HepG2 (cell line): ENCODE results near the gene AMOTL1. TPM values are rescaled to one million over a fixed set of nuclear protein-coding genes. Genes with fewer than 3 reads are reported as not detected.

Experiments
- ATAC-seq: fragments of 200-7000 bp; cut with Tn5 transposase; 3 replicates; pipeline ENCODE4 v1.9.1; 2020; ENCODE audit warnings: mild to moderate bottlenecking, moderate library complexity
- BruUV-seq: library from RNA; stranded (reverse); fragments of 400-500 nt; replicated peaks from 2 replicates; lab custom pipeline; 2021; lab: Mats Ljungman, UMichigan
- CTCF ChIA-PET: fragments of 300-600 bp; formaldehyde crosslinking; extraction: SDS; loops from one replicate; lab custom pipeline; 2021; ENCODE audit warnings: low total read pairs, inconsistent platforms, low intra/inter-chr PET ratio; lab: Yijun Ruan, JAX
- POLR2A ChIA-PET: fragments of 350-600 bp; sonication (Branson Sonifier 250); formaldehyde crosslinking; loops from one replicate; lab custom pipeline; 2020; ENCODE audit warnings: antibody characterized with exemption, inconsistent platforms; lab: Yijun Ruan, JAX
- DNase-seq: peaks from one replicate; pipeline ENCODE4 v3.0.0-alpha.2; 2015; ENCODE audit warnings: low spot score
- FAIRE-seq: peaks from 3 replicates; lab custom pipeline; 2011; peaks lifted over from hg19 to GRCh38; lab: Jason Lieb, UNC
- H2AFZ ChIP-seq: one replicate; pipeline ENCODE4 v1.6.1; 2011; ENCODE audit warnings: low read length, inconsistent platforms
- H3K27ac ChIP-seq: fragments of 300-600 bp; 3 replicates; pipeline ENCODE4 v1.8.0; 2011; ENCODE audit warnings: mixed run types, mild to moderate bottlenecking, mixed read lengths, low read length, inconsistent platforms; ENCODE audit not compliant: insufficient read depth; ENCODE audit errors: extremely low read length
- H3K27me3 ChIP-seq, 2 experiments: fragments of 200-600 bp in 1 of 2; 2 replicates in 1 of 2; 3 replicates in 1 of 2; pipeline versions ENCODE4 v1.6.0 to v1.8.0; 2011; ENCODE audit warnings: low read length in 2 of 2, mild to moderate bottlenecking in 2 of 2, moderate library complexity in 2 of 2, inconsistent platforms in 1 of 2; ENCODE audit not compliant: insufficient read depth in 2 of 2, control insufficient read depth in 1 of 2
- H3K36me3 ChIP-seq, 2 experiments: fragments of 200-600 bp in 1 of 2; replicated peaks in 1 of 2; 2 replicates in 1 of 2; 3 replicates in 1 of 2; pipeline versions ENCODE4 v1.5.1 to v1.8.0; 2011; ENCODE audit warnings: low read length in 2 of 2, inconsistent platforms in 1 of 2; ENCODE audit not compliant: insufficient read depth in 2 of 2, control insufficient read depth in 1 of 2
- H3K4me1 ChIP-seq: 2 replicates; pipeline ENCODE4 v1.5.1; 2012; ENCODE audit warnings: low read length, inconsistent platforms; ENCODE audit not compliant: insufficient read depth
- H3K4me2 ChIP-seq: 2 replicates; pipeline ENCODE4 v1.6.0; 2011; ENCODE audit warnings: low read depth, low read length, inconsistent platforms
- H3K4me3 ChIP-seq, 3 experiments: fragments of 200-600 bp in 1 of 3; sonication (generic), shearing (Covaris generic) in 1 of 3; replicated peaks in 1 of 3; 2 replicates each; pipeline ENCODE4 v1.5.1; 2011 to 2016; ENCODE audit warnings: low read length in 3 of 3, inconsistent platforms in 2 of 3, low read depth in 2 of 3, mild to moderate bottlenecking in 2 of 3, control low read depth in 1 of 3, mixed read lengths in 1 of 3; ENCODE audit not compliant: insufficient read depth in 1 of 3
- H3K79me2 ChIP-seq: one replicate; pipeline ENCODE4 v1.6.1; 2011; ENCODE audit warnings: low read length, inconsistent platforms; ENCODE audit not compliant: insufficient read depth
- H3K9ac ChIP-seq: 2 replicates; pipeline ENCODE4 v1.6.0; 2011; ENCODE audit warnings: mild to moderate bottlenecking, low read depth, low read length, inconsistent platforms; ENCODE audit not compliant: insufficient read depth
- H3K9me3 ChIP-seq: 2 replicates; pipeline ENCODE4 v1.5.1; 2012; ENCODE audit warnings: mild to moderate bottlenecking, low read length
- H4K20me1 ChIP-seq: 2 replicates; pipeline ENCODE4 v1.6.0; 2011; ENCODE audit warnings: inconsistent platforms, mild to moderate bottlenecking, low read length, moderate library complexity; ENCODE audit not compliant: insufficient read depth
- AHDC1 ChIP-seq: sonication (generic); formaldehyde crosslinking; IDR thresholded peaks from 2 replicates; pipeline ENCODE4 v1.5.1; 2020; ENCODE audit warnings: mild to moderate bottlenecking, missing genetic modification reagents, borderline replicate concordance
- CENPBD1 ChIP-seq: sonication (generic); formaldehyde crosslinking; IDR thresholded peaks from 2 replicates; pipeline ENCODE4 v1.8.0; 2022; ENCODE audit warnings: missing genetic modification reagents, low read depth, mild to moderate bottlenecking, borderline replicate concordance
- DZIP1 ChIP-seq: sonication (generic); formaldehyde crosslinking; IDR thresholded peaks from 2 replicates; pipeline ENCODE4 v1.5.0; 2020; ENCODE audit warnings: mild to moderate bottlenecking, missing genetic modification reagents
- MAFG ChIP-seq: sonication (generic); formaldehyde crosslinking; IDR thresholded peaks from 2 replicates; pipeline ENCODE4 v1.5.1; 2020; ENCODE audit warnings: mild to moderate bottlenecking, missing genetic modification reagents
- MED8 ChIP-seq: sonication (generic); formaldehyde crosslinking; IDR thresholded peaks from 2 replicates; pipeline ENCODE4 v1.8.1; 2023; ENCODE audit warnings: mild to moderate bottlenecking, missing genetic modification reagents; ENCODE audit not compliant: insufficient replicate concordance
- SMYD3 ChIP-seq: sonication (generic); formaldehyde crosslinking; IDR thresholded peaks from 2 replicates; pipeline ENCODE4 v1.8.1; 2023; ENCODE audit warnings: mild to moderate bottlenecking, missing genetic modification reagents
- TFDP1 ChIP-seq: IDR thresholded peaks from 2 replicates; pipeline ENCODE4 v1.6.1; 2016; ENCODE audit warnings: missing compliant biosample characterization, missing genetic modification reagents, borderline replicate concordance
- ZKSCAN5 ChIP-seq: sonication (generic); formaldehyde crosslinking; IDR thresholded peaks from 2 replicates; pipeline ENCODE4 v1.5.1; 2020; ENCODE audit warnings: mild to moderate bottlenecking, missing genetic modification reagents
- ZNF180 ChIP-seq: sonication (generic); formaldehyde crosslinking; IDR thresholded peaks from 2 replicates; pipeline ENCODE4 v1.4.0; 2020; ENCODE audit warnings: low read depth, missing genetic modification reagents, borderline replicate concordance
- ZNF326 ChIP-seq: sonication (generic); formaldehyde crosslinking; IDR thresholded peaks from 2 replicates; pipeline ENCODE4 v1.4.0; 2020; ENCODE audit warnings: missing genetic modification reagents, borderline replicate concordance
- ZNF383 ChIP-seq: sonication (generic); formaldehyde crosslinking; IDR thresholded peaks from 2 replicates; pipeline ENCODE4 v1.4.0; 2020; ENCODE audit warnings: missing genetic modification reagents, mild to moderate bottlenecking, borderline replicate concordance
- ZNF772 ChIP-seq: sonication (generic); formaldehyde crosslinking; IDR thresholded peaks from 2 replicates; pipeline ENCODE4 v1.5.0; 2020; ENCODE audit warnings: mild to moderate bottlenecking, missing genetic modification reagents
- ZNF839 ChIP-seq: sonication (generic); formaldehyde crosslinking; IDR thresholded peaks from 2 replicates; pipeline ENCODE4 v1.4.0; 2020; ENCODE audit warnings: missing genetic modification reagents, mild to moderate bottlenecking, borderline replicate concordance
- WGBS: methylation state at CpG from one replicate; pipeline ENCODE4 v1.1.6; 2017; ENCODE audit warnings: low lambda C conversion rate; 5-methylcytosine and 5-hydroxymethylcytosine counted together
- in situ Hi-C: cut with HindIII; loops from 2 replicates; pipeline ENCODE4 v1.10.0; 2017; ENCODE audit warnings: low pct_unique_long_range_greater_than_20kb; ENCODE audit not compliant: extremely low pct_ligation_motif_present
- intact Hi-C: fragments of 100-400 bp; cut with micrococcal nuclease; formaldehyde crosslinking; loops from one replicate; pipeline ENCODE4 v1.10.0; 2022; ENCODE audit not compliant: unreplicated experiment
- polyA plus RNA-seq, 8 experiments: library from polyadenylated mRNA; depleted of rRNA in 3 of 8; stranded (reverse) in 7 of 8; unstranded in 1 of 8; fragments of >200 nt; fragmentation: Illumina TruSeq in 4 of 8; extraction: Trizol in 4 of 8; gene quantifications; 2 replicates each; pipeline versions ENCODE4 v1.2.1 to v1.2.3, GENCODE V29; 2011 to 2016; ENCODE audit warnings: low read depth in 4 of 8, missing spikeins in 1 of 8, mixed read lengths in 1 of 8; ENCODE audit not compliant: insufficient read depth in 1 of 8
- total RNA-seq, 5 experiments: library from RNA; depleted of rRNA; stranded (reverse); fragments of >200 nt; fragmentation: Illumina TruSeq; extraction: Trizol; gene quantifications; 2 replicates each; pipeline ENCODE4 v1.2.3, GENCODE V29; 2016; ENCODE audit warnings: low read depth in 1 of 5

The AMOTL1 gene
- total and polyA plus RNA-seq, 2 of the 13 experiments (the other 11 are each of a cell fraction or from before 2014, with no cell fraction given): 0.01 to 0.20 TPM

GRCh38 chr11:94775567-94776327 is 7.6 kb downstream of the AMOTL1 start:
- no peak for FAIRE-seq
- H3K9me3 ChIP-seq: no peaks in the 10 kb centered on the region
- no peak overlapping the region for H3K9ac ChIP-seq
- no peaks in the 10 kb centered on the region for H3K79me2 ChIP-seq
- ChIA-PET CTCF (no interaction called here), POLR2A (no interaction called here)
- in situ Hi-C loops (no loop called here), intact Hi-C loops (no loop called here)
- TF ChIP-seq MAFG (CRISPR knock-in tag): no peak
- TF ChIP-seq MED8 (CRISPR knock-in tag): no peak
- no peak for TF ChIP-seq ZNF839
- no peak for TF ChIP-seq ZKSCAN5
- no peak for TF ChIP-seq ZNF383 (CRISPR knock-in tag)
- no peak for TF ChIP-seq ZNF326 (CRISPR knock-in tag)
- no peak for TF ChIP-seq ZNF772 (CRISPR knock-in tag)
- no peak for TF ChIP-seq DZIP1 (CRISPR knock-in tag)
- no peak for TF ChIP-seq SMYD3 (CRISPR knock-in tag)
- no peak for TF ChIP-seq AHDC1 (CRISPR knock-in tag)
- no peak for TF ChIP-seq TFDP1 (CRISPR knock-in tag)
- no peak for TF ChIP-seq CENPBD1 (CRISPR knock-in tag)
- TF ChIP-seq ZNF180 (CRISPR knock-in tag): no peak
- peaks cover 0 to 1% of the 10 kb centered on the region in 2 experiments; a peak in 3 of 5 replicates for H3K27me3 ChIP-seq
- no peak overlapping the region for H3K4me2 ChIP-seq
- no peaks in the 10 kb centered on the region for H3K36me3 ChIP-seq
- ATAC-seq: no peak
- WGBS: 25% methylated on average over 5 of the region's 5 CpGs
- no peak overlapping the region for H3K27ac ChIP-seq
- H2AFZ ChIP-seq: no peak overlapping the region
- H4K20me1 ChIP-seq: no peaks in the 10 kb centered on the region
- no peaks in the 10 kb centered on the region for H3K4me1 ChIP-seq
- BruUV-seq: no TSS peak
- no peak overlapping the region for H3K4me3 ChIP-seq
- no peak for DNase-seq
